Measurements from ENCODE around the gene HBG2.
"Not testable (repeated sequence)": the region's sequence is repeated elsewhere in the genome, so short reads cannot be mapped to it uniquely, and the experiment has no call there.

Gene HBG2

GRCh38 chr11:5254646-5255413, at the start of gene HBG2:
Gene HBG2, minus strand, starts transcription at chr11:5254781. Its CDS starts 53 bp downstream, at chr11:5254728.
- DNase-seq = not testable (repeated sequence)

GRCh38 chr11:5304046-5304445, 49.5 kb upstream of the HBG2 start:
- DNase-seq = no peak

- no peak for DNase-seq
These were observed 49.0 kb upstream of the HBG2 start for GRCh38 chr11:5303626-5304025.

GRCh38 chr11:5301846-5302245, 47.3 kb upstream of the HBG2 start, which contains the start of gene OR51B4:
Gene OR51B4, minus strand, starts transcription at chr11:5301946. Its CDS starts 0 bp downstream, at chr11:5301946.
- DNase-seq = no peak

GRCh38 chr11:5300251-5300650, 45.7 kb upstream of the HBG2 start:
- DNase-seq = no peak

- DNase-seq = no peak
These were observed 43.9 kb upstream of the HBG2 start for GRCh38 chr11:5298451-5298850.

- no peak for DNase-seq
These were observed 43.2 kb upstream of the HBG2 start for GRCh38 chr11:5297721-5298323.

- DNase-seq = not testable (repeated sequence)
These were observed 39.9 kb upstream of the HBG2 start for GRCh38 chr11:5294342-5294995.

GRCh38 chr11:5293028-5293427, 38.4 kb upstream of the HBG2 start:
- no peak for DNase-seq

GRCh38 chr11:5291207-5291838, 36.7 kb upstream of the HBG2 start:
- DNase-seq = no peak

GRCh38 chr11:5290106-5290505, 35.5 kb upstream of the HBG2 start:
- DNase-seq = no peak

- DNase-seq = no peak
These were observed 35.1 kb upstream of the HBG2 start for GRCh38 chr11:5289696-5290095.

GRCh38 chr11:5288906-5289550, 34.4 kb upstream of the HBG2 start:
- DNase-seq = no peak

GRCh38 chr11:5288108-5288905, 33.7 kb upstream of the HBG2 start:
- no peak for DNase-seq

GRCh38 chr11:5286901-5287300, 32.3 kb upstream of the HBG2 start:
- DNase-seq = no peak

GRCh38 chr11:5286351-5286750, 31.8 kb upstream of the HBG2 start:
- no peak for DNase-seq

- DNase-seq = no peak
These were observed 31.2 kb upstream of the HBG2 start for GRCh38 chr11:5285703-5286340.

- DNase-seq = no peak
These were observed 30.1 kb upstream of the HBG2 start for GRCh38 chr11:5284637-5285036.

- DNase-seq = no peak
These were observed 29.3 kb upstream of the HBG2 start for GRCh38 chr11:5283882-5284281.

- no peak for DNase-seq
These were observed 28.5 kb upstream of the HBG2 start for GRCh38 chr11:5283086-5283485.

All from hypothalamus (tissue), 51 donors.